Natural killer cell treated with Interleukin-12 subunit alpha and Interleukin-12 subunit beta and Interleukin-15 and Interleukin-18, amount 100 ng/mL, for 72 hours (primary cell): ENCODE results near the gene MRPS27. TPM values are rescaled to one million over a fixed set of nuclear protein-coding genes. Genes with fewer than 3 reads are reported as not detected.
A peak's percentile ranks its signal among the peaks of the same experiment; 100 is the strongest.

Experiments used
- ATAC-seq, 2 donors: fragments of 150-1000 bp; cut with Tn5 transposase in 1 of 2; sonication (Bioruptor Pico), chemical (Tn5 transposase) in 1 of 2; 2 replicates each; pipeline ENCODE4 v1.10.0; 2021
- DNase-seq: peaks from one replicate; pipeline ENCODE4 v3.0.0; 2022; ENCODE audit warnings: low spot score
- H3K27ac Mint-ChIP-seq, 2 donors: 1 replicate in 1 of 2; 2 replicates in 1 of 2; pipeline ENCODE4 v1.8.0; 2022; ENCODE audit warnings: mixed read lengths in 2 of 2, mild to moderate bottlenecking in 1 of 2, moderate library complexity in 1 of 2
- H3K27me3 Mint-ChIP-seq, 2 donors: 1 replicate in 1 of 2; 2 replicates in 1 of 2; pipeline ENCODE4 v1.8.0; 2022; ENCODE audit warnings: mixed read lengths in 2 of 2
- H3K36me3 Mint-ChIP-seq: one replicate; pipeline ENCODE4 v1.8.0; 2022; ENCODE audit warnings: mixed read lengths
- H3K4me1 Mint-ChIP-seq, 2 donors: 1 replicate in 1 of 2; 2 replicates in 1 of 2; pipeline ENCODE4 v1.8.0; 2022; ENCODE audit warnings: low read depth in 2 of 2, mixed read lengths in 2 of 2, mild to moderate bottlenecking in 1 of 2
- H3K4me3 Mint-ChIP-seq: one replicate; pipeline ENCODE4 v1.8.0; 2022; ENCODE audit warnings: mixed read lengths
- H3K9me3 Mint-ChIP-seq: 2 replicates; pipeline ENCODE4 v1.8.0; 2022; ENCODE audit warnings: mixed read lengths
- total RNA-seq, 2 donors: library from RNA; stranded (reverse); gene quantifications; one replicate each; pipeline ENCODE4 v1.2.3, GENCODE V29; 2022

The MRPS27 gene
- total RNA-seq, 2 donors from 2014 or later = 43.1 to 61.0 TPM

DNA sequence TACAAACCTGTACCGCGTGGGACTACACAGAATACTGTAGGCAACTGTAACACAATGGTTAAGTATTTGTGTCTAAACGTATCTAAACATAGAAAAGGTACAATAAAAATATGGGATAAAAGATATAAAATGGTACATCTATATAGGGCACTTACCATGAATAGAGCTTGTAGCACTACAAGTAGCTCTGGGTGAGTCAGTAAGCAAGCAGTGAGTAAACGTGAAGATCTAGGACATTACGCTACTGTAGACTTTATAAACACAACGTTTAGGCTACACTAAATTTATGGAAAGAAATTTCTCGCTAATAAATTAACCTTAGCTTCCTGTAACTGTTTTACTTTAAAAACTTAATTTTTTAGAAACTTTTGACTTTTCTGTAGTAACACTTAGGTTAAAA lies 46.5 kb downstream of the MRPS27 start:
- Mint-ChIP-seq H3K27ac (no peak overlapping the region), H3K4me1 (peaks cover 6 to 9% of the 10 kb centered on the region in 2 donors), H3K36me3 (peaks cover 12% of the 10 kb centered on the region), H3K27me3 (no peaks in the 10 kb centered on the region), H3K4me3 (no peak overlapping the region), H3K9me3 (no peaks in the 10 kb centered on the region)
- DNase-seq (no peak), ATAC-seq (no peak)

DNA sequence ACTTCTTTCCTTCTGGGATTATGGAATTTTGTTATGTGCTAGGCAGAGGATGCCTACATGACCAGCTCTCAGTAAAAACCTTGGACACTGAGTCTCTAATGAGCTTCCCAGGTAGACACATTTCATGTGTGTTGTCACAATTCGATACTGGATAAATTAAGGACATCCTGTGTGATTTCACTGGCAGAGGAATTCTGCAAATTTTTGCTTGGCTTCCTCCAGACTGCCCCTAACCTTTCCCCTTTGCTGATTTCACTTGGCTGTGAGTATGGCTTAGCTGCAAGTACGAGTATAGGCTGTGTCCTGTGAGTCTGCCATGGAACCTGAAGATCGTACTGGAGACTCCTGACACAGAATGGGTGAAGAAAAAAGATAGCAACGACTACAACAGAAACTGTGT lies 47.6 kb downstream of the MRPS27 start:
- no peak for ATAC-seq
- Mint-ChIP-seq H3K27ac (no peak overlapping the region), H3K9me3 (no peaks in the 10 kb centered on the region)

DNA sequence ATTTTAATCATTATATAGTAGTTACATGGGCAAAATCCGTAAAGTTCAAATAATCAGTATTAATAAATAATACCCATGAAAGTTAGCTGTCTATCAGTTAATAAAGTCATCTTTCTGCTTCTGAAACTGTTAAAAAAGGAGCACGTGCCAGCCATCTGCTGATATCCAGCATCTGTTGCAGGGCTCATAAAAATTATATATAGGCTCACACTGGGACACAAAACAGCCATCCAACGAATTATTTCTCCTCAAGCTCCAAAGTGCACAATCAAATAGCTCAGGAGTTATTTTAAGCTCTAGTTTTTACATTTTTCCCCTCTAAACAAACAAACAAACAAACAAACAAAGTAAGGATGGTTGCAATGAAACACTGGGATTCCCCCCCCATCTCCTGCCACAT lies 48.3 kb downstream of the MRPS27 start:
- Mint-ChIP-seq H3K9me3 (no peaks in the 10 kb centered on the region), H3K36me3 (peaks cover 12% of the 10 kb centered on the region), H3K4me3 (no peak overlapping the region), H3K27me3 (no peaks in the 10 kb centered on the region), H3K4me1 (peaks cover 3 to 9% of the 10 kb centered on the region in 2 donors), H3K27ac (no peak overlapping the region)
- ATAC-seq (no peak), DNase-seq (no peak)

More for the DNA sequence above, 47.6 kb downstream of the MRPS27 start:
- H3K36me3 Mint-ChIP-seq = peaks cover 12% of the 10 kb centered on the region
- H3K4me1 Mint-ChIP-seq = peaks cover 6 to 9% of the 10 kb centered on the region in 2 donors
- H3K27me3 Mint-ChIP-seq = no peaks in the 10 kb centered on the region
- no peak overlapping the region for H3K4me3 Mint-ChIP-seq
- no peak for DNase-seq

DNA sequence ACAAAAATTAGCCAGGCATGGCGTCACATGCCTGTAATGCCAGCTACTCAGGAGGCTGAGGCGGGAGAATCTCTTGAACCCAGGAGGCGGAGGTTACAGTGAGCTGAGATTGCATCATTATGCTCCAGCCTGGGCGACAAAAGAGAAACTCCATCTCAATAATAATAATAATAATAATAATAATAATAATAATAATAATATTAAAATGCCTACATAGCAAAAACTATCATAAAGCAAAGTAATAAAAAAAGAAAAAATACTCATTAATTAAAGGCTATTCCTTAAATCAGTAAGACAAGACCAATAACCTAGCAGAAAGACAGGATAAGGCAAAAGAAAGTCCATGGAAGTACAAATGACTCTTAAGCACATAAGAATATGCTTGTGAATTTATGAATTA lies 50.0 kb downstream of the MRPS27 start:
- Mint-ChIP-seq H3K4me3 (no peak overlapping the region), H3K4me1 (peaks cover 0 to 4% of the 10 kb centered on the region in 2 donors), H3K9me3 (no peaks in the 10 kb centered on the region), H3K36me3 (no peaks in the 10 kb centered on the region), H3K27me3 (no peaks in the 10 kb centered on the region), H3K27ac (no peak overlapping the region)
- no peak for ATAC-seq
- no peak for DNase-seq

DNA sequence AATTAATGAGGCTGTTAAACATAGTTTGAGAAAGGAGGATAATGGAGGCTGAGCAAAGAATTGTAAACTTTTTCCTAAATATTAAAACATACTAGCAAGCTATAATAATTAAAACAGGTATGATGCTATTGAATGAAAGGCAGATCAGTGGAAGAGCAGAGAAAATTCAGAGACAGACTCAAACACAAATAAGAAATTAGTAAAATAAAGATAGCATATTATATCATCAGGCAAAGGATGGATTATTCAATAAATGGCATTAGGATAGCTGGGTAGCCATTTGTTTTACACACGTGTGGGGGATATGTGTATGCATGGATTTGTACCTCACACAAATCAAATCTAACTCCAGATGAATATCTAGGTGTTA lies 50.6 kb downstream of the MRPS27 start:
- H3K36me3 Mint-ChIP-seq = no peaks in the 10 kb centered on the region
- no peak for DNase-seq
- H3K4me1 Mint-ChIP-seq = peaks cover 0 to 4% of the 10 kb centered on the region in 2 donors
- no peak for ATAC-seq
- no peaks in the 10 kb centered on the region for H3K27me3 Mint-ChIP-seq
- H3K9me3 Mint-ChIP-seq = no peaks in the 10 kb centered on the region
- no peak overlapping the region for H3K27ac Mint-ChIP-seq
- no peak overlapping the region for H3K4me3 Mint-ChIP-seq

DNA sequence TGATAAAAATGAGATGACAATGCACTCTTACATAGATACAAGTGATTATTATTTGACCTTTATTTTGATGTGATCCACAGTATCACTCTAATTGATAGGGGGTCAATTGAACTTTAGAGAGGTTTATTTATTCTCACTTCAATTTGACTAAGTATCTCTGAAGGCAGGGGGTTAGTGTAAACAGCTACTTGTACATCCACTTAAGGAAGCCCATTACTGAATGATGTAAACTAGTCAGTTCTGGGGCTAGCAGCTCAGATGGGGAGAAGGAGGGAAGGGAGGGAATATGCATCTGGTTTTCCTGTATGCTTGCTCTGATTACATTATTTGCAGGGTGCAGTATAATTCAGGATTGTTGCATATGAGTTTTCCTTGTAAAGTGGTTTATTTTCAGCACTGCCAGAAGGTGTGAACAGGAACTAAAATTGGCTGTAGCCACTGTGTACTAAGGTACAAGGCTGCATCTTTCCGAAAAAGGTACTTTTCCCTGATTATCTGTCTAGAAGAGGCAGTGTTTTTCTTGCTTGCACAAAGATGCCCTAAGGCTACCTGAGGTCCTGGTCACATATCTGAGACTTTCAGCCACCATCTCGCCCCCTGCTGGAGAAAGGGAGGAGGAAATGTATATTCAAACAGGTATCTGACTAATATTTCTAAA lies 51.2 kb downstream of the MRPS27 start:
- H3K4me3 Mint-ChIP-seq = no peak overlapping the region
- ATAC-seq = no peak
- H3K9me3 Mint-ChIP-seq = no peaks in the 10 kb centered on the region
- no peaks in the 10 kb centered on the region for H3K36me3 Mint-ChIP-seq
- no peaks in the 10 kb centered on the region for H3K27me3 Mint-ChIP-seq
- peaks cover 0 to 4% of the 10 kb centered on the region in 2 donors for H3K4me1 Mint-ChIP-seq
- peak; percentile 61 for DNase-seq
- no peak overlapping the region for H3K27ac Mint-ChIP-seq

DNA sequence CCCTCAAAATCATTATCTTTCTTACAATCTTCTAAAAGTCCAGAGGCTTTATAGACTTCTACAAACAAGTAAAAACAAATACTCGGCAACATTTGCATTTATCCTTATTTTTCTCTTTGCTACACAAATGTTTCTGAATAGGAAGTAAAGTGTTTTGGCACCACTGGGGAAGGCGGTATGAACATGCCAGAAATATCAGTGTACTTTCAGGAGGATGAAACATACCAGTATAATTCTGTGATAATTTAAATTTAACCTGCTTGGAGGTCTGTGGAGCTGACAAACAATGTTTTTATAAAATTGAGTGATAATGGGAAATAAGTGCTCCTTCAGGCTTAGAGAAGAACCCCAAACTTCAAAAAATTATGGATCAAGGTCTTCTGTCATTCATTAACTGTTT lies 51.8 kb downstream of the MRPS27 start:
- H3K27me3 Mint-ChIP-seq = no peaks in the 10 kb centered on the region
- no peak overlapping the region for H3K27ac Mint-ChIP-seq
- H3K36me3 Mint-ChIP-seq = no peaks in the 10 kb centered on the region
- peaks cover 0 to 9% of the 10 kb centered on the region in 2 donors for H3K4me1 Mint-ChIP-seq
- DNase-seq = no peak
- H3K4me3 Mint-ChIP-seq = no peak overlapping the region
- no peaks in the 10 kb centered on the region for H3K9me3 Mint-ChIP-seq
- ATAC-seq = no peak

DNA sequence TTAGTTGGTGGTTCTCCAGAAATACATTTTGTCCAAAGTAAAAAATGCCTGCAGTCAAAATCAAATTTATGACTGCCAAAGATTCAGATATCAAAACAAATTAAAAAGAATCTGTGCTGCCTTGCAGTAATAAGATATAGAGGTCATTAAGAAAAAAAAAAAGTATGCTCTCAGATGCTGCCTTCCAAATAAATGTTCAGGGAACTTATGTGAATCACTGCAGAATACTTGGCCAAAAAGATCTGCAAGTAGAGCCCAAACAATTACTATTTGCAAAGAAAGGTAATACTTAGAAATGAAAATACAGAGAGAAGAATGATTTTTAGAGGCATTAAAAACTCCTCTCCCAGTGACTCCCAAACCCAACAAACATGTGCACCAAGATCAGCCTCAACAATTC lies 52.4 kb downstream of the MRPS27 start:
- H3K36me3 Mint-ChIP-seq = peaks cover 4% of the 10 kb centered on the region
- H3K4me1 Mint-ChIP-seq = peaks cover 0 to 13% of the 10 kb centered on the region in 2 donors
- H3K27me3 Mint-ChIP-seq = no peaks in the 10 kb centered on the region
- no peak overlapping the region for H3K4me3 Mint-ChIP-seq
- no peaks in the 10 kb centered on the region for H3K9me3 Mint-ChIP-seq
- DNase-seq = no peak
- ATAC-seq = no peak
- H3K27ac Mint-ChIP-seq = no peak overlapping the region

DNA sequence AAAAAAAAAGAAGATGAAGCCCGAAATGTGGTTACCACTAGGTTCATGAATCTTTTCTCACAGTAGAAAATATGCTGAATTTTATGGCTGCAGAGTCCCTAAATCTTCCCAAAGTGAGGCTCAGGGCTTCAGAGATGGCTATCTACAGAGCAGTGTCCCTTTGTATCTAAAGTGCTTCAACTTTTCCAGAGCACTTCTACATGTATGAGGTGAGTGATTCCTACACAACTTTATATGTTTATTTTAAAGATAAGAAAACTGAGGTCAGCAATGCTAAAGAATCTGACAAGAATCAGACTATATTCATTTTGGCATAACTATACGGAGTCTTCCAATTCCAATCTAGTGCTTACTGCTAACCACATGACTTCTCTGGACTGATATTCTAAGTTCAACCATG lies 53.2 kb downstream of the MRPS27 start:
- Mint-ChIP-seq H3K4me1 (peaks cover 4 to 20% of the 10 kb centered on the region in 2 donors), H3K27ac (no peak overlapping the region), H3K4me3 (no peak overlapping the region), H3K27me3 (no peaks in the 10 kb centered on the region), H3K36me3 (peaks cover 4% of the 10 kb centered on the region), H3K9me3 (no peaks in the 10 kb centered on the region)
- DNase-seq = no peak
- no peak for ATAC-seq

DNA sequence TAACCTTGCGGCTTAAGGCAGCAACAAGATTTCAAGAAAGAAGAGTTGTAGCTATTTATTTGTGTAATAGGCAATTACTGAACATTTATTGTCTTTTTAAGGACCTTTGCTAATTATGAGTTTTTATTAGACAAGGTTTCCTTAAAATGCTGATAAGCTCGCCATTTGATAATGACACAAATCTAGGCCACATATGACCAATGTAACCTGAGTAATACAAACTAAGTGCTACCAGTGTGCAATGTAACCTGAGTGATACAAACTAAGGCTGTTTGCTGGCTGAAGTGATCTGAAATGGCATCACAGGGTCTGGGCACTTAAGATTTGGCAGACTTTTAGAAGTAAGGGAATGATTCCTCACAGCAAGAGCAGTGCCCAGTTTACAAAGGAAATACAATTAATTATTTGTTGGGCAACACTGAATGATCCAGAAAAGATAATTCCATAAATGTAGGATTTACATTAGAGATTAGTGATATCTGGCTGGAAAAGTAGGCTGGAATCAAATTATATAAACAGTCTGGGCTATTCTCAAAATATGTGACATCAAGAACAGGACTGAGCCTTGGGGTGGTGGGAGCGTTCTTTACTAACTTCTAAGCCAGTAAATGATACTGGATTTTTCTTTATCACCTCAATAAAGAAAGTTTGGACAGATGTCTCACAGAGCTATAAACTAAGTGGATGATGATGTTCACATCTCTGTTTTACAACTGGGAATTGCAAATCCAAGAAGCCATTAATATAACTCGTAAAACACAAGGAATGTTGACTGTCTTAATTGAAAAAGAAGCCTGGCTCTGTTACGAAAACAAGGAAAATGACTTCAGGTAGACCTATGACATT lies 54.8 kb downstream of the MRPS27 start:
- no peaks in the 10 kb centered on the region for H3K9me3 Mint-ChIP-seq
- no peak overlapping the region for H3K27ac Mint-ChIP-seq
- peaks cover 4% of the 10 kb centered on the region for H3K36me3 Mint-ChIP-seq
- DNase-seq (no peak), ATAC-seq (no peak)
- H3K4me3 Mint-ChIP-seq = no peak overlapping the region
- H3K4me1 Mint-ChIP-seq = peaks cover 4 to 20% of the 10 kb centered on the region in 2 donors
- no peaks in the 10 kb centered on the region for H3K27me3 Mint-ChIP-seq

DNA sequence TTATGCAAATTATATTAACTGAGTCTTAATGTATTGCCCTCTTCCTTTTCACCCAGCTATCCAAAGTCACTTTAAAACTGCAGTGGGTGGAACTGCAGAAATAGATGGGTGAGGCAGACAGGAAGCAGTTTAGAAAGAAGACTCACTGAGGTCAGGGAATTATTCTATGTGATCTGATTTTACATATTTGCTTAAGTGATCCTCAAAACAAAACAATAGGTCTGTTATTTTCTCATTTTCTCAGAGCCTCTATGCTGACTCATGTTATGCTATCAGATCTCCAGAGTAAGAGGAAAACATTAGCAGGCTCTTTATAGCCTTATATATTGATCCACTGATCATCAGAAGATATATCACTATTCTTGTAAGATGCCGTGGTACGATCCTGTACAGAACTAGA lies 63.5 kb downstream of the MRPS27 start:
- DNase-seq (no peak), ATAC-seq (no peak)
- Mint-ChIP-seq H3K27ac (no peak overlapping the region), H3K4me1 (peaks cover 9 to 10% of the 10 kb centered on the region in 2 donors), H3K9me3 (no peaks in the 10 kb centered on the region), H3K27me3 (no peaks in the 10 kb centered on the region), H3K36me3 (peaks cover 5% of the 10 kb centered on the region), H3K4me3 (no peak overlapping the region)

DNA sequence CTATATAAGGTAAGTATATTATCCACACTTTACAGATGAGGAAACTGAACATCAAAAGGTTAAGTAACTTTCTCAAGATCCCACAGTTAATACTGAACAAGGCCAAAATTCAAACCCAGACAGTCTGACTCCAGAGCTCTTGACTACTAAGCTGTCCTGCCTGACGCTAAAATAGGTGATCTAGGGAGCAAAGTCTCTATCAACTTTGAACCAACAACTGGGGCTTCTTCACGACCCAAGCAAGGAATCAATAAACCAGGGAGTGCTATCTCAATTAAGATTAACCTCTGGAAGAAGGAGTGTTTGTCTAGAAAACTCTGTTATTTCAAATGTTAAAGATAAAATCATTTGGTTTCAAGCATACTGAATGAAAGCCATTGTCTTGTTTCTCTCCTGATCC lies 64.4 kb downstream of the MRPS27 start:
- H3K9me3 Mint-ChIP-seq = no peaks in the 10 kb centered on the region

DNA sequence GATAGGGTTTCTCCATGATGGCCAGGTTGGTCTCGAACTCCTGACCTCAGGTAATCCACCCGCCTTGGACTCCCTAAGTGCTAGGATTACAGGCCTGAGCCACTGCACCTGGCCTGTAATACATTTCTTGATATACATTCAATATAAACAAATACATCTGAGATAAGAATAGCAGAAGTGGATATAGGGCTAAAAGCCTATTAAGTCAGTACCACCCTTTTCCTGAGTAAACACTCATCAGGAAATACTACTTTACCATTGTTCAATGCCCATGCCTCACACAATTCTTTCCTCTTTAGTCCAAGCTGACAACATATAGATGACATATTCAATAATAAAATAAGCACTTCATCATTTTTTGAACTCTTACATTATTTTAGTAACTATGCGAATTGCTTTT lies 64.8 kb downstream of the MRPS27 start:
- ATAC-seq = no peak
- H3K36me3 Mint-ChIP-seq = peaks cover 5% of the 10 kb centered on the region
- H3K4me3 Mint-ChIP-seq = no peak overlapping the region
- DNase-seq = no peak
- H3K9me3 Mint-ChIP-seq = no peaks in the 10 kb centered on the region
- peaks cover 9 to 10% of the 10 kb centered on the region in 2 donors for H3K4me1 Mint-ChIP-seq
- H3K27ac Mint-ChIP-seq = no peak overlapping the region
- H3K27me3 Mint-ChIP-seq = no peaks in the 10 kb centered on the region

More for the DNA sequence above, 64.4 kb downstream of the MRPS27 start:
- Mint-ChIP-seq H3K27me3 (no peaks in the 10 kb centered on the region), H3K27ac (no peak overlapping the region), H3K36me3 (peaks cover 5% of the 10 kb centered on the region), H3K4me1 (peaks cover 9 to 10% of the 10 kb centered on the region in 2 donors), H3K4me3 (no peak overlapping the region)
- ATAC-seq (no peak), DNase-seq (no peak)

DNA sequence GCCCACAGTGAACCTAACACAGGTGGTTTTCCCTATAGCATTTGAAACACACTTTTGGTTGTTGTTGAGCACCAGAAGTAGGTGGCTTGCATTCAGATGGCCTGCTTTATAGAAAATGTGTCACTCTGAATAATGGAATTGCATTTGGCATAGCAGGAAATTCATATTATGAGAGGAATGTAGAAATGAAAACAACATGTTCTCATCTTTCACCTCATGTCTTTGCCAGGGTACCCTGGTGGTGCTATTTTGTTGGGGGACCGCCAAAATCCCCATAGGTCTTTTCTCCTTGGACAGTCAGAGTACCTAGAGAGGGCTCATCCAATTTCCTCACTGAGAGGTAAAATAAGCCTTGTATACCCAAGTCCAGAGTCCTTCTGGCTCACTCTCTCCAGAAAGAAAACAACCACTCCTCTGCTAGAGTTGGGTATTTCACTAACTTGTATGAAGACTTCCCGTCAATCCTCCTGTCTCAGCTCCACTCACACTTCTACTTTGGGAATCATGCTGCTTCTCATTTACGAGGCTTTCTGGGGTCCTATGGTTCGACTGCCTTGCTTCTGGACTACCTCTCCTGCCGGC lies 67.4 kb downstream of the MRPS27 start:
- H3K27ac Mint-ChIP-seq = no peak overlapping the region
- no peaks in the 10 kb centered on the region for H3K9me3 Mint-ChIP-seq
- no peak for DNase-seq
- peaks cover 9 to 10% of the 10 kb centered on the region in 2 donors for H3K4me1 Mint-ChIP-seq
- no peak for ATAC-seq
- no peaks in the 10 kb centered on the region for H3K27me3 Mint-ChIP-seq
- H3K36me3 Mint-ChIP-seq = peaks cover 5% of the 10 kb centered on the region
- H3K4me3 Mint-ChIP-seq = no peak overlapping the region
